ENCODE measurements around the gene MTUS2.

DNA sequence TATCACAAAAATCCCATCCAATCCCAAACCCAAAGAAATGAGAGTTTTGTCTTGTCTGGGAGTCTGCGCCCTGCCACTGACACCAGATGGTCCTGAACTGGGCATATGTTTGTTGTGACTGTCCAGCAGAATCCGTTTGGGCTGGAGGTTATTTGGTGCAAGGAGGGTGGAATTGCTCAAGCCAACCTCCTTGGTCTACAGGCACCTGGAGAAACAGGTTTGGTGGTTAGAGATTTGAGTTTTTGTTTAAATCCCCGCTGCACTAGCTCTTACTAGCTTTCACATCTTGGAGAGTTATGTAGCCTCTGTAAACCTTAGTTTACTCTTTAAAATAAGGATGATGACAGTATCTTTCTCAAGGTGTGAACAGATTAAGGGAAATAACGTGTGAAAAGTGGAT is 673.7 kb downstream of the MTUS2 start:
- TF ChIP-seq CTCF (IDR thresholded peaks at IDR 0.05; ENCODE audit: insufficient read depth, low read length, poor library complexity, severe bottlenecking), result no peak
- TF ChIP-seq EZH2phosphoT487 (conservative IDR thresholded peaks at IDR 0.05; ENCODE audit: low read length), result no peak

All from SU-DHL-6 (cell line).